PC-3 (cell line): ENCODE measurements around the gene ST6GALNAC2. TPM values are rescaled to one million over a fixed set of nuclear protein-coding genes. Genes with fewer than 3 reads are reported as not detected.

Experiments used
- ATAC-seq: fragments of 200-7000 bp; cut with Tn5 transposase; 2 replicates; pipeline ENCODE4 v1.9.1; 2020; ENCODE audit warnings: mild to moderate bottlenecking, moderate library complexity
- BruUV-seq: library from RNA; stranded (reverse); fragments of 400-500 nt; replicated peaks from 2 replicates; lab custom pipeline; 2021; lab: Mats Ljungman, UMichigan
- CTCF ChIA-PET: fragments of 300-600 bp; sonication (Branson Sonifier 250); formaldehyde crosslinking; loops from one replicate; lab custom pipeline; 2022; ENCODE audit warnings: antibody characterized with exemption; lab: Charles Lee
- POLR2A ChIA-PET: fragments of 300-600 bp; sonication (Branson Sonifier 250); formaldehyde crosslinking; loops from one replicate; lab custom pipeline; 2022; ENCODE audit warnings: antibody characterized with exemption; ENCODE audit not compliant: unreplicated experiment; lab: Charles Lee
- DNase-seq: peaks from one replicate; pipeline ENCODE4 v3.0.0-alpha.2; 2015
- H2AFZ ChIP-seq: fragments of 300-600 bp; sonication (generic); 2 replicates; pipeline ENCODE4 v1.6.0; 2016; ENCODE audit warnings: antibody characterized with exemption, low read length
- H3F3A ChIP-seq: fragments of 300-600 bp; sonication (generic); one replicate; pipeline ENCODE4 v1.6.0; 2017; ENCODE audit warnings: antibody characterized with exemption, low read length, control low read depth, mild to moderate bottlenecking; ENCODE audit not compliant: unreplicated experiment
- H3K27ac ChIP-seq: fragments of 300-600 bp; sonication (generic); 2 replicates; pipeline ENCODE4 v1.5.1; 2016; ENCODE audit warnings: mild to moderate bottlenecking, low read length
- H3K27me3 ChIP-seq: fragments of 300-600 bp; sonication (generic); 2 replicates; pipeline ENCODE4 v1.6.1; 2016; ENCODE audit warnings: low read length, mixed read lengths
- H3K36me3 ChIP-seq: fragments of 300-600 bp; sonication (generic); 2 replicates; pipeline ENCODE4 v1.6.1; 2016; ENCODE audit warnings: low read depth, mixed run types, low read length, mixed read lengths
- H3K4me1 ChIP-seq: fragments of 300-600 bp; sonication (generic); 2 replicates; pipeline ENCODE4 v1.5.1; 2016; ENCODE audit warnings: low read length; ENCODE audit not compliant: insufficient read depth
- H3K4me2 ChIP-seq: fragments of 300-600 bp; sonication (generic); 2 replicates; pipeline ENCODE4 v1.6.0; 2016; ENCODE audit warnings: low read length
- H3K4me3 ChIP-seq: fragments of 300-600 bp; sonication (generic); 2 replicates; pipeline ENCODE4 v1.5.1; 2016; ENCODE audit warnings: mild to moderate bottlenecking, low read length, mixed read lengths
- H3K79me2 ChIP-seq: fragments of 300-600 bp; sonication (generic); 2 replicates; pipeline ENCODE4 v1.6.1; 2017; ENCODE audit warnings: low read length, mixed read lengths
- H3K9ac ChIP-seq: fragments of 300-600 bp; sonication (generic); 2 replicates; pipeline ENCODE4 v1.6.0; 2016; ENCODE audit warnings: mild to moderate bottlenecking, low read length
- H3K9me2 ChIP-seq: fragments of 300-600 bp; sonication (generic); replicated peaks from 2 replicates; pipeline ENCODE4 v1.6.1; 2016; ENCODE audit warnings: mixed run types, low read length, mixed read lengths
- H3K9me3 ChIP-seq: fragments of 300-600 bp; sonication (generic); 2 replicates; pipeline ENCODE4 v1.6.1; 2016; ENCODE audit warnings: low read length, mixed read lengths
- H4K20me1 ChIP-seq: fragments of 300-600 bp; sonication (generic); 2 replicates; pipeline ENCODE4 v1.6.1; 2016; ENCODE audit warnings: low read length, mixed read lengths
- CTCF ChIP-seq: fragments of 300-600 bp; sonication (generic); conservative IDR thresholded peaks from 2 replicates; pipeline ENCODE4 v1.5.1; 2017; ENCODE audit warnings: antibody characterized with exemption, low read depth, mild to moderate bottlenecking, low read length
- EZH2 ChIP-seq: fragments of 300-600 bp; sonication (generic); IDR thresholded peaks from one replicate; pipeline ENCODE4 v1.6.1; 2017; ENCODE audit warnings: antibody characterized with exemption, mild to moderate bottlenecking, low read length; ENCODE audit not compliant: unreplicated experiment
- EZH2phosphoT487 ChIP-seq: fragments of 300-600 bp; sonication (generic); IDR thresholded peaks from 2 replicates; pipeline ENCODE4 v1.6.1; 2018; ENCODE audit warnings: mild to moderate bottlenecking, antibody characterized with exemption, low read length, borderline replicate concordance
- intact Hi-C: fragments of 100-400 bp; cut with micrococcal nuclease; formaldehyde crosslinking; loops from 2 replicates; pipeline ENCODE4 v1.9.0; 2023
- total RNA-seq: library from RNA; depleted of rRNA; stranded (reverse); fragments of >200 nt; gene quantifications from 2 replicates; pipeline ENCODE4 v1.2.3, GENCODE V29; 2014

Gene ST6GALNAC2
- total RNA-seq, 1 experiment from 2014 or later: 1.0 TPM

- BruUV-seq: no TSS peak
- Histone ChIP-seq H3K27ac (no peak overlapping the region), H3K27me3 (no peaks in the 10 kb centered on the region), H4K20me1 (no peaks in the 10 kb centered on the region), H3F3A (no peaks in the 10 kb centered on the region), H3K4me3 (no peak overlapping the region), H3K9ac (no peak overlapping the region), H3K9me2 (no peaks in the 10 kb centered on the region), H3K4me1 (peaks cover 9% of the 10 kb centered on the region), H3K4me2 (no peak overlapping the region), H3K36me3 (no peaks in the 10 kb centered on the region), H3K9me3 (no peaks in the 10 kb centered on the region), H3K79me2 (no peaks in the 10 kb centered on the region), H2AFZ (no peak overlapping the region)
- ChIA-PET CTCF (no interaction called here), POLR2A (no interaction called here)
- intact Hi-C loops: no loop called here
- no peak for DNase-seq
- TF ChIP-seq CTCF (no peak), EZH2 (no peak), EZH2phosphoT487 (no peak)
- ATAC-seq: no peak
Measured at GRCh38 chr17:76627510-76627909, 41.9 kb upstream of the ST6GALNAC2 start.

GRCh38 chr17:76626442-76626841 lies 40.8 kb upstream of the ST6GALNAC2 start:
- H3F3A ChIP-seq: no peaks in the 10 kb centered on the region
- no TSS peak for BruUV-seq
- no peak overlapping the region for H3K4me2 ChIP-seq
- H2AFZ ChIP-seq: no peak overlapping the region
- H3K36me3 ChIP-seq: no peaks in the 10 kb centered on the region
- ATAC-seq: no peak
- no peaks in the 10 kb centered on the region for H3K27me3 ChIP-seq
- no peak overlapping the region for H3K4me3 ChIP-seq
- no peak overlapping the region for H3K9ac ChIP-seq
- no peaks in the 10 kb centered on the region for H3K79me2 ChIP-seq
- H3K4me1 ChIP-seq: peaks cover 9% of the 10 kb centered on the region
- H3K9me2 ChIP-seq: no peaks in the 10 kb centered on the region
- H4K20me1 ChIP-seq: no peaks in the 10 kb centered on the region
- POLR2A ChIA-PET: no interaction called here
- no peak overlapping the region for H3K27ac ChIP-seq
- TF ChIP-seq CTCF (no peak), EZH2 (no peak)
- intact Hi-C loops: no loop called here
- H3K9me3 ChIP-seq: no peaks in the 10 kb centered on the region
- no peak for DNase-seq
- CTCF ChIA-PET: no interaction called here

- Histone ChIP-seq H3K9ac (no peak overlapping the region), H3K4me2 (no peak overlapping the region), H3K36me3 (no peaks in the 10 kb centered on the region), H3K79me2 (no peaks in the 10 kb centered on the region), H3K9me2 (no peaks in the 10 kb centered on the region), H2AFZ (no peak overlapping the region), H3K4me1 (peaks cover 9% of the 10 kb centered on the region), H3K9me3 (no peaks in the 10 kb centered on the region), H4K20me1 (no peaks in the 10 kb centered on the region), H3F3A (no peaks in the 10 kb centered on the region), H3K27ac (no peak overlapping the region), H3K4me3 (no peak overlapping the region), H3K27me3 (no peaks in the 10 kb centered on the region)
- ATAC-seq (no peak), DNase-seq (no peak)
- CTCF ChIA-PET: interaction anchor here (2.1 kb wide), 1 partner anchor 32 kb away, joined by 9 read pairs; no protein-coding TSS in a partner anchor
- intact Hi-C loops: loop anchor here (2.0 kb wide), 1 partner anchor 55 kb away; no protein-coding TSS in a partner anchor
- TF ChIP-seq CTCF (no peak), EZH2 (no peak), EZH2phosphoT487 (no peak)
- POLR2A ChIA-PET: no interaction called here
- BruUV-seq: no TSS peak
Measured at GRCh38 chr17:76625496-76625895, 39.8 kb upstream of the ST6GALNAC2 start.
